GM21390 (cell line): Measurements from ENCODE around the gene LSAMP.
"Not testable (repeated sequence)": the region's sequence is repeated elsewhere in the genome, so short reads cannot be mapped to it uniquely, and the experiment has no call there.

ENCODE experiments used
- ATAC-seq: cut with Tn5 transposase; IDR thresholded peaks from one replicate; pipeline ENCODE4 v1.9.1; 2021; ENCODE audit not compliant: unreplicated experiment

The LSAMP gene

GRCh38 chr3:116124166-116124565, 321.1 kb downstream of the LSAMP start:
- no peak for ATAC-seq

GRCh38 chr3:116118475-116119169, 326.7 kb downstream of the LSAMP start:
- no peak for ATAC-seq

- ATAC-seq: no peak
Observed at GRCh38 chr3:116114586-116114985, 330.7 kb downstream of the LSAMP start.

DNA sequence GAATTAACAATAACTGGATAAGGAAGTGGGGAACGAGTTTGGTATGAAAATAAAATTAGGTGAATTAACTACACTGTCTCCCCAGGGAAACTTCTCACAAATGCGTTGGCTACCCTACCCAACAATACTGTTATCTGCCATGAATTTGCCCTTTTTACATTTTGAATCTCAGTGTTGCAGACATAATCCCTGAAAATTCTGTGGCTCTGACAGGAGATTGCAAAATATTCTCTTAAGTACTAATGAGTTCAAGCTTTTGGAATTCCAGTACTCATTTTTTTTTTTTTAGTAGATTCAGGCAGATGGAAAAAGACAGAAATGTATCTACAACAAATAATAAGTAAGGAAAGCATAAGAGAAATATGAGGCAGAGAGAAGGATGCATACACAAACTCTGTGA, 332.6 kb downstream of the LSAMP start:
- ATAC-seq: no peak

DNA sequence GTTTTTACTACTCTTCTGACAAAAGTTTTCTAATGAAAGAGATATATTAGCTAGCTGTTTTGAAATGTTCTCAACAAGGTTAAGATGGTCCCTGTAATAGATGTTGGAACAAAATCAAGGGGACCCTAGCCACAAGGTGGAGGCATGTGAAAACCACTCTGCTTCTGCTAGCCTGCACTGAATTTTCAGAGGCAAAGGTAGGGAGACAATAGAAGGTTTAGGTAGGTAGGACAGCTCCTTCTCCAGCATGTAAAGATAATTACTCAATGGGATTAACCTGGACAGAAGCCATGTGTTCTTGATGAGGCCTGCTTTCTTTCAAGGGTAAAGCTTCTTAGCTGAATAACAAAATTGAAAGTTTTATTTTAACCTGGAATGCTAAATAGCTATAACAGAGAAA, 333.5 kb downstream of the LSAMP start:
- ATAC-seq: no peak

GRCh38 chr3:116103868-116104530, 341.3 kb downstream of the LSAMP start:
- ATAC-seq: no peak

GRCh38 chr3:116102037-116102436, 343.2 kb downstream of the LSAMP start:
- no peak for ATAC-seq

- no peak for ATAC-seq
Observed at GRCh38 chr3:116097226-116097625, 348.1 kb downstream of the LSAMP start.

- ATAC-seq: no peak
Observed at GRCh38 chr3:116096631-116097030, 348.7 kb downstream of the LSAMP start.

DNA sequence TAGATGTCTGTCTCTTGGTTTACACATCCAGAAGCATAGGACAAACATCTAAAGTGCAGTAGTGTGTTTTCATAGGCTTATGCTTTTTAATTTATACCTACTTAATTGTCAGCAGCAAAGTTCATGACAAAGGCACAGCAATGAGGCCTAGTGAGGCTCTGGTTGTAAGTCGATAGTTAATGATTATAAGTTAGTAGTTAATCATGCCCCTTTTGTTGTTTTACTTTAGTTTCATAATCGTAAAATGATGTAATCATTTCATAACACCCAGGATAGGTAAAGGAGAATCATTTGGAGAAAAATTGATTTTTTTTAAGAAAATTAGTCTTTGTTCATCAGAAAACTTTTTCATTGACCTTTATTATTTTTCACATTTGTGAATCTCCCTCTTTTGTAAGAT, 351.9 kb downstream of the LSAMP start:
- no peak for ATAC-seq

GRCh38 chr3:116087426-116087825, 357.9 kb downstream of the LSAMP start:
- ATAC-seq: no peak

DNA sequence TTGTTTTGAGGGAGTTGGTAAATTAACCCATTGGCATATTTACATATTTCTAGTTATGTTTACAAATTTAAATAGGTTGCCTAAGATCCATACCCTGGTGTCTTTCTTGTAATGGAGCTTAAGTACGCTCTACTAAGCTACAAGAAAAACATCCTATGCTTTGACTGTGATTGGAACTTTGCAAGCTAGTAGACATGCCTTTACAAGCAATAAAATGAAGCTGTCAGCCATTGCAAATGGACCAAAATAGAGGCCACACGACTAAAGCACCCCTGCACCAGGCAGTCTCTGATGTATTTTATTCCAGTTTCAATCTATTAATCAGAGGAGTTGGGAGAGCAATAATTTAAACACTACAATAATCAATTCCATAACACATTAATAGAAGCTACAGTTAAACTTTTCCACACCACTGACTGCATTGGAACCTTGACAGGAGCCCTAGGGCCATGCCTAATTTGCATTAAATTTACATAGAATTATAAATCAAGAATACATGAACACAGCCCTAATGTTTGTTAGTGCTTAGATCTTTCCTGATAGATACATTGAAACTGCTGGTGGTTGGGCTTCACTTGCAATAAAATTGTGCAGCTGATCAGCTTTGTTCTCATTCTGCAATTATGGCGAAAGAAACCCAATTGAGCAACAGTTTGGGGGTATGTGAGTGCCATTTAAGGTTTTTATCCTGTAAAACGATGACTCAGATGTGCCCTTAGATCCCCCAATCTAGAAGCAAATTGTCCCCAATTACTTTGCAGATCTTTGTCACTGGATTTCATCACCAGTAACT, 360.1 kb downstream of the LSAMP start:
- no peak for ATAC-seq

DNA sequence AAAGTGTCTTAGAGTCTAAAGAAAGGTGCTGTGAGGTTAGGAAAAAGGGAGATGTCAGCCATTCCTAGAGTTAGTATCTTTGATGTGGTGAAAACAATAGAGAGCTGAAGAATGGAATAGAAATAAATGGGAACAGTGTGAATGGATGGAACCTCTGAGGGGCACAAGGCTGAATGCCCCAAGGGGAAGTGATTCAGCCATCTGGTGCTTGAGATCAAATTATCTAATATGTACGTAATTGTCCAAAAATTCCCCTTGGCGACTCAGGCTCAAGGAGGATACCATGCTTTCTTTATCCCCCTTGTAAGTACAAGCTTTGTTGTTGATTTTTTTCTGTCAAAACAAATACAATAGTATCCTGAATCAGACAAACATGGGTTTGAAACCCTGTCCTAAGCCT, 361.6 kb downstream of the LSAMP start:
- ATAC-seq: no peak

DNA sequence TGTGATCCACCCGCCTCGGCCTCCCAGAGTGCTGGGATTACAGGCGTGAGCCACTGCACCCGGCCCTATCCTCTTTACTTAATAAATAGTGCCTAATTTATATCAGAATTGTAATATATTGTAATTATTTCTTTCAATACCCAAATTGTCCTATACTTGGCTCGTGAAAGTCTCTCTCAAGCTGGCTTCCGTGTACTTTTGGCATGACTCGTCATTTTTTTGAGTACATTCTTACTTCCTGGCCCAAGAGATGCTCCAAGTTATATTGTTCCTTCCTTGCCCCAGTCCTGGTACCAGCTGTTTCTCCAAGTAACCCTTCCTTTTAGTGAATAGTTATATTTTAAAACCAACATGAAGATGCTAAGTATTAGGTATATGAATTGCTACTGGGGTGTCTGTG, 366.7 kb downstream of the LSAMP start:
- ATAC-seq: no peak

DNA sequence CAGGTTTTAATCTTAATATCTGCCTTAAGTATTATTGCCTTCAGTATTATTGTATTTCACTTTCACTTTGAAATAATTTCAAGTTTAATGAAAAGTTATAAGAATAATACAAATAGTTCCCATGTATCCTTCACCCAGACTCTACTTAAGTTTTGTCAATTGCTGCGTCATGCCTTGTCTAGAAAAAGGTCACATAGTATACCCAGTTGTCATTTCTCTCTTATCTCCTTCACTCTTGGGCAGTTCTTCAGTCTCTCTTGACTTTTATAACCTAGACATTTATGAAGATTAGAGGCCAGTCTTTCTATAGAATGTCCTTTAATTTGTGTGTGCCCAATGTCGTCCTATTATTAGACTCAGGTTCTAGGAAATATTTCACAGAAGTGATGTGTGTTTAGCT, 367.7 kb downstream of the LSAMP start:
- ATAC-seq: no peak

DNA sequence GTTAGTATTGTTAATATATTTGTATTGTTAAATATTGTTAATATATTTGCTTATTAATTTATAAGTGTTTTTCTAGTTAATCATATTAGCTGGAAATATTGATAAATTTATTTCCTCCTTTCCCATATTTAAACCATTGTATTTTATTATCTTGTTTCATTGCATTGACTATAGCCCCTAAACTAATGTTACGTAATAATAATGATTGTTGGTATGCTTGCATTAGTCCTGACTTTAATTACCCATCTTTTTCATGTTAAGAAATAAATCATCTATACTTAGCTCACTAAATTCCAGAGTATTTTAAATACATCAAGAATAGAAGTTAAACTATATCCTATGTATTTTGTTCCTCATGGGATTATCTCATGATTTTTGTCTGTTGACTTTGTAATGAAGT, 368.2 kb downstream of the LSAMP start:
- no peak for ATAC-seq

- not testable (repeated sequence) for ATAC-seq
Observed at GRCh38 chr3:116070516-116071278, 374.6 kb downstream of the LSAMP start.

DNA sequence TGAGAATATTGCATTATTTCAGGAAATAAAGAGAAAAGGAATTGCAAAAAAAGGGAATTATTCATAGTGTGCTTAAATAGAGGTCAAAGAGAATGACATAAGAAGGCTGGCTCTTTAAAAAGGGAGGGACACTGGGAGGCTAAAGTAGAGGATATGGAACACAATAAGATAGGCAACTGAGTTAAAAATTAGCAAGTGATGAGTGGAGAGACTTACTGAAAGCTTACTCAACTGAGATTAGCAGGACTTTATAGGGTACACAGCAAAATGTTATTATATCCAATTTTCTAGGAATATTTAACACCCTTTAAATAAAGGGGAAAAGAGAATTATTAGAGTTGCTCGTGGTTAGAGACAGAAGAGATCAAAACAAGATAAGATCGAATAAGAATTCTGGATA, 375.2 kb downstream of the LSAMP start:
- ATAC-seq: no peak

DNA sequence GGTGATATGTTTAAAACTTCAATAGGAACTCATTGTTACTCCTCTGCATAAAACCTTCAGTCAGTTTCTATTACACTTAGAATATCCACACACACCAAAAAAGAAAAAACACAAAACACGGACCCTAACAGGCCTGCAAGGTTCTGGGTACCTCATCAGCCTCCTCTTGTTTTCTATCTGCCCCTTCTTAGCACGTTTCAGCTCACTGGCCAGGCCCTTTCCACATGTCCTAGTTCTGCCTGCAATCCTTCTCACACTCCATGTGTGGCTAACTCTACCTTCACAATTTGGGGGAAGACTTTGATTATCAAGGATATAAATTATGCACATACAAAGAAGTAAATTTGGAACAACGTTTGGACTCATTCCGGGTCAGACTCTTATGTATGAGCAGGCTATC, 376.3 kb downstream of the LSAMP start:
- ATAC-seq: no peak

GRCh38 chr3:116067326-116067725, 378.0 kb downstream of the LSAMP start:
- ATAC-seq: peak; percentile 96

DNA sequence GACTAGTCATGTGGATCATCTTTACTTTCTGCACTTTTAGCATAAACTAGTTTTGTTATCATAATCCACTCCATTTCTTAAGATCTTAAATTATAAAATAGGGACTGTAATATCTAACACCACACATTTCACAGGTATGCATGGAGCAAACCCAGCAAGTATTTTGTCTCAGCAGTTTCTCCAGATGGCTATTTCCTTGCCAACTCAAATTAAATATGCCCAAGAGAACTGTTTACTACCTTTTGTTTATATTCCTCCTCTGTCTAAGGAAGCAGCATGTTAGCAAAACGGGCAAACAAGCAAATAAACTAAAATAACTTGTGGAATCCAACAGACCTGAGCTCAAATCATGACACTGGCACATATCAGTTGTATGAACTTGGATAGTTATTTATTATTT, 379.8 kb downstream of the LSAMP start:
- no peak for ATAC-seq
